Tibial nerve (tissue), 4 donors: Measurements from ENCODE around the gene ARHGAP23. TPM values are rescaled to one million over a fixed set of nuclear protein-coding genes. Genes with fewer than 3 reads are reported as not detected.

Source experiments
- DNase-seq, 2 donors: peaks; one replicate each; pipeline ENCODE4 v3.0.0-alpha.2; 2019; ENCODE audit warnings: low spot score in 2 of 2
- H3K27ac ChIP-seq, 4 donors: fragments of 200-600 bp; sonication (generic) in 3 of 4; one replicate each; pipeline ENCODE4 v1.5.1; 2017 to 2019; ENCODE audit warnings: mild to moderate bottlenecking in 1 of 4
- H3K27me3 ChIP-seq, 2 donors: fragments of 200-600 bp; sonication (generic) in 1 of 2; one replicate each; pipeline versions ENCODE4 v1.5.1 to v1.6.0; 2017 to 2019
- H3K36me3 ChIP-seq, 3 donors: fragments of 200-600 bp; sonication (generic); one replicate each; pipeline ENCODE4 v1.5.1; 2018 to 2019
- H3K4me1 ChIP-seq, 4 donors: fragments of 200-600 bp; sonication (generic) in 3 of 4; one replicate each; pipeline ENCODE4 v1.5.1; 2017 to 2019
- H3K4me3 ChIP-seq, 4 donors: fragments of 200-600 bp; sonication (generic) in 3 of 4; one replicate each; pipeline ENCODE4 v1.5.1; 2017 to 2019; ENCODE audit warnings: mild to moderate bottlenecking in 1 of 4, moderate library complexity in 1 of 4
- H3K9me3 ChIP-seq, 4 donors: fragments of 200-600 bp; sonication (generic) in 3 of 4; one replicate each; pipeline ENCODE4 v1.5.1; 2017 to 2019
- EP300 ChIP-seq, 2 donors: sonication (generic); formaldehyde crosslinking; IDR thresholded peaks; one replicate each; pipeline ENCODE4 v1.6.1; 2017; ENCODE audit warnings: antibody characterized with exemption in 2 of 2, mild to moderate bottlenecking in 1 of 2
- POLR2A ChIP-seq, 2 donors: fragments of 450-650 bp; IDR thresholded peaks; one replicate each; pipeline ENCODE4 v1.6.1; 2017; ENCODE audit warnings: antibody characterized with exemption in 2 of 2, mild to moderate bottlenecking in 2 of 2, moderate library complexity in 2 of 2
- WGBS, 2 donors: methylation state at CpG; one replicate each; pipeline ENCODE4 v1.1.5; 2018; 5-methylcytosine and 5-hydroxymethylcytosine counted together
- total RNA-seq, 4 donors: library from RNA; depleted of rRNA; stranded (reverse); fragments of >200 nt; gene quantifications; one replicate each; pipeline ENCODE4 v1.1.0, GENCODE V29; 2016
- TF ChIP-seq, protein P1 (sequence below), 5 experiments: fragments of 200-600 bp in 3 of 5; fragments of 450-650 bp in 2 of 5; sonication (generic) in 3 of 5; IDR thresholded peaks; one replicate each; pipeline ENCODE4 v1.5.1; 2016 to 2019; ENCODE audit warnings: antibody characterized with exemption in 5 of 5, mild to moderate bottlenecking in 3 of 5, moderate library complexity in 2 of 5

ARHGAP23 gene
- total RNA-seq, 4 donors from 2014 or later: 41.0 to 80.7 (median 65.7) TPM

DNA sequence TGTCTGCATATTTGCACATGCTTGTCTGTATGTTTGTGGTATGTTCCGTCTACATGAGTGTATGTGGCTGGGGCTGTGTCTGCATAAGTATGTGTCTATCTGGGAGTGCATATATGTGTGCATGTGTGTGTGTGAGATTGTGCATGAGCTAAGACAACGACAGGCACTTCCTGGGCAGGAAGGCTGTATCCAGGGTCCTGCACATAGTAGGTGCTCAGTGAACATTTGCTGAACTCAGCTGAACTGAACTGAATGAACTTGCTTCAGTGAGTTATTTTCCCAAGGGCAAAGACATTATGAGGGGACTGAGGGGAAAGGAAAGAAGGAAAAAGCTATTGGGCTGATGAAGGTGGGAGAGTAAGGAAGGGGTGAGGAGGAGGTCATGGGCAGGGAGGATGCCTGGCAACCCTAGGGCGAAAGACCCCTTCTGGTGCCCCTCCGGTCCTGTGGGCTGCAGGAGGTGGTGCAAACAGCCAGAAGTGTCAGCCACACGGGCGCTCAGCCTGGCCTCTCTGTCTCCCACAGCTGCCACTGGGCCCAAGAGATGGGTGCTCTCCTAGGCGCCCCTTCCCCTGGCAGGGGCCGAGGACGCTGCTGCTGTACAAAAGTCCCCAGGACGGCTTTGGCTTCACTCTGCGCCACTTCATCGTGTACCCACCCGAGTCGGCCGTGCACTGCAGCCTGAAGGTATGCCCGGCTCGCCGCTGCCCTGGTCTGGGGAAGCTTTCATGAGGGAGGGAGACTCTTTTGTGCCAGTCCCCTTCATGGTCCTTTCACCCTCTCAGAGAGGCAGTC is 29.5 kb downstream of the ARHGAP23 start:
- peaks cover 0 to 58% (median 20%) of the 10 kb centered on the region in 4 donors for H3K4me1 ChIP-seq
- no peak for DNase-seq
- H3K36me3 ChIP-seq: peaks cover 0 to 43% (median 0%) of the 10 kb centered on the region in 3 donors
- H3K4me3 ChIP-seq: no peak overlapping the region
- peak overlapping the region in 1 of 4 donors; percentile 96 for H3K27ac ChIP-seq
- TF ChIP-seq EP300 (IDR thresholded peaks at IDR 0.05): no peak
- no peak for TF ChIP-seq POLR2A (IDR thresholded peaks at IDR 0.05)
- TF ChIP-seq, protein P1, sequence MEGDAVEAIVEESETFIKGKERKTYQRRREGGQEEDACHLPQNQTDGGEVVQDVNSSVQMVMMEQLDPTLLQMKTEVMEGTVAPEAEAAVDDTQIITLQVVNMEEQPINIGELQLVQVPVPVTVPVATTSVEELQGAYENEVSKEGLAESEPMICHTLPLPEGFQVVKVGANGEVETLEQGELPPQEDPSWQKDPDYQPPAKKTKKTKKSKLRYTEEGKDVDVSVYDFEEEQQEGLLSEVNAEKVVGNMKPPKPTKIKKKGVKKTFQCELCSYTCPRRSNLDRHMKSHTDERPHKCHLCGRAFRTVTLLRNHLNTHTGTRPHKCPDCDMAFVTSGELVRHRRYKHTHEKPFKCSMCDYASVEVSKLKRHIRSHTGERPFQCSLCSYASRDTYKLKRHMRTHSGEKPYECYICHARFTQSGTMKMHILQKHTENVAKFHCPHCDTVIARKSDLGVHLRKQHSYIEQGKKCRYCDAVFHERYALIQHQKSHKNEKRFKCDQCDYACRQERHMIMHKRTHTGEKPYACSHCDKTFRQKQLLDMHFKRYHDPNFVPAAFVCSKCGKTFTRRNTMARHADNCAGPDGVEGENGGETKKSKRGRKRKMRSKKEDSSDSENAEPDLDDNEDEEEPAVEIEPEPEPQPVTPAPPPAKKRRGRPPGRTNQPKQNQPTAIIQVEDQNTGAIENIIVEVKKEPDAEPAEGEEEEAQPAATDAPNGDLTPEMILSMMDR (IDR thresholded peaks at IDR 0.05): no peak
- no peaks in the 10 kb centered on the region for H3K27me3 ChIP-seq
- WGBS, 2 donors: 76 to 86% methylated on average over 18 of the region's 18 CpGs
- H3K9me3 ChIP-seq: no peaks in the 10 kb centered on the region

DNA sequence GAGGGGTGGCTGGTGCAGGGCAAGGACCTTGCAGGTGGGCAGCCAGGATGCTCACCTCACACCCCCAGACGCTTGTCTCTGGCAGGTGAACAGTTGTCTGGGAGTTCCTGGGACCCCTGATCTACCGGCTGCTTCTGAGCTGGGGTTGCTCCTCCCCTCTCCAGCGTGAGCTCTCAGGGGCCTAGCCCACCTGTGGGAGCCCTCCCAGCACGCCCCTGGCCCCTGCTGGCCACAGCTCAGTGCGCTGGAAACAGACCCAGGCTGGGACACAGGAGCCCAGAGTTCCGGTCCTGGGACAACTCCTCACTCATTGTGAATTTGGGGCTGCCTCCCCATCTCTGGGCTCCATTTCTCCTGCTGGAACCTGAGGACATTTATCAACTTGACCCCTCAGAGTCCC is 30.3 kb downstream of the ARHGAP23 start:
- Histone ChIP-seq H3K27me3 (no peaks in the 10 kb centered on the region), H3K4me3 (no peak overlapping the region), H3K27ac (peak overlapping the region in 2 of 4 donors; percentile 18 to 96), H3K9me3 (no peaks in the 10 kb centered on the region), H3K4me1 (peaks cover 0 to 58% (median 20%) of the 10 kb centered on the region in 4 donors), H3K36me3 (peaks cover 0 to 50% (median 0%) of the 10 kb centered on the region in 3 donors)
- WGBS, 2 donors: 80 to 100% methylated on average over 2 to 5 of the region's 6 CpGs
- no peak for DNase-seq
- TF ChIP-seq POLR2A (IDR thresholded peaks at IDR 0.05) (no peak), EP300 (IDR thresholded peaks at IDR 0.05) (no peak)
- TF ChIP-seq, protein P1 (IDR thresholded peaks at IDR 0.05): no peak

- no peak for DNase-seq
- H3K9me3 ChIP-seq: no peaks in the 10 kb centered on the region
- WGBS, 2 donors: 52 to 73% methylated on average over 6 of the region's 6 CpGs
- H3K27me3 ChIP-seq: no peaks in the 10 kb centered on the region
- H3K27ac ChIP-seq: peak overlapping the region in 3 of 4 donors; percentile 23 to 99 (median 96)
- peaks cover 0 to 53% (median 0%) of the 10 kb centered on the region in 3 donors for H3K36me3 ChIP-seq
- TF ChIP-seq, protein P1 (IDR thresholded peaks at IDR 0.05): no peak
- TF ChIP-seq EP300 (IDR thresholded peaks at IDR 0.05) (no peak), POLR2A (IDR thresholded peaks at IDR 0.05) (no peak)
- H3K4me1 ChIP-seq: peaks cover 0 to 62% (median 27%) of the 10 kb centered on the region in 4 donors
- H3K4me3 ChIP-seq: no peak overlapping the region
Observed at GRCh38 chr17:38459567-38459966, 31.3 kb downstream of the ARHGAP23 start.

GRCh38 chr17:38460082-38460715 is 31.9 kb downstream of the ARHGAP23 start:
- WGBS, 2 donors: 56 to 68% methylated on average over 11 to 12 of the region's 12 CpGs
- Histone ChIP-seq H3K4me1 (peaks cover 0 to 57% (median 24%) of the 10 kb centered on the region in 4 donors), H3K36me3 (peaks cover 0 to 53% (median 0%) of the 10 kb centered on the region in 3 donors)

More at GRCh38 chr17:38460082-38460715, 31.9 kb downstream of the ARHGAP23 start:
- DNase-seq: no peak
- peak overlapping the region in 3 of 4 donors; percentile 23 to 99 (median 96) for H3K27ac ChIP-seq
- H3K4me3 ChIP-seq: no peak overlapping the region
- no peak for TF ChIP-seq POLR2A (IDR thresholded peaks at IDR 0.05)
- TF ChIP-seq EP300 (IDR thresholded peaks at IDR 0.05): no peak
- TF ChIP-seq, protein P1 (IDR thresholded peaks at IDR 0.05): no peak
- no peaks in the 10 kb centered on the region for H3K27me3 ChIP-seq
- no peaks in the 10 kb centered on the region for H3K9me3 ChIP-seq
